Measurements from ENCODE around the gene DSEL.

Gene DSEL

DNA sequence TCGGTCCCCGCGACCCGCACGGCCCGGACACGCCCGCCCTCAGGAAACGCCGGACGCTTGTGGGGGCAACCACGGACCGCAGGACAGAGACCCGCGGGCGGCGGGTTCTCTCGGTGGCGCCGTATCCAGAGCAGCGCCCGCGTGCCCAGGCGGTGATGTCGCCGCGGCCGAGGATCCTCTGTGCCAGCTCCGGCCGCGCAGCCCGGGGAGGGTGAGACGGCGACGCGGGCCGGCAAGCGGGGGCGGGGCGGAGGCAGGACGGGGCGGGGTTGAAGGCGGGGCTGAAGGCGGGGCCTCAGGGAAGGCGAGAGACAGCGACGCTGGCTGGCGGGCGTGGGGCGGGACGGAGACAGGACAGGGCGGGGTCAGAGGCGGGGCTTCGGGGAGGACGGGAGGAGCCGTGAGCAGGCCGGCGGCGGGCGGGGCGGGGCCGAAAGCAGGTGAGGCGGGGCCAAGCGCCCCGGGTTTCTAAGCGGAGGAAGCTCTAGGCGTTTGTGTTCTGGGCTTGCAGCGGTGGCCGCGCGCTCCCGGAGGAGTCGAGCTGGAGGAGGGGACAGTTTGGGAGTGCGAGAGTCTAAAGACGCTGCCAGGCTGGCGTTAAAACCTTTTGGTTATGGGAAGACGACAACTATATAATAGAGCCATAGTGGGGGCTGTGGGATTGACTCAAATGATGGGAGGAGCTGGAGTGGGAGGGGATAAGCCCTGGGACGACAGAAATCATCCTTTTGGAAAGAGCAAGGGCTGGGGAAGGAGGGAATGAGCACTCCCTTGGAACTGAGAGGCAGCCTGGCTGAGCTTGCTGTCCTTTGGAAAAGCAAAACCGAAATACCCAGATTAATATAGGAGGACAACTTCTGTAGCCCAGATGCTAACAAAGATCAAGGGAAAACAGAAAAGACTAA is at the start of gene DSEL:
Gene DSEL (minus strand): TSS at position 182 of the 905 bp plus-strand sequence. CDS start 2,112 bp downstream, outside the sequence.
- TF ChIP-seq, protein P1, sequence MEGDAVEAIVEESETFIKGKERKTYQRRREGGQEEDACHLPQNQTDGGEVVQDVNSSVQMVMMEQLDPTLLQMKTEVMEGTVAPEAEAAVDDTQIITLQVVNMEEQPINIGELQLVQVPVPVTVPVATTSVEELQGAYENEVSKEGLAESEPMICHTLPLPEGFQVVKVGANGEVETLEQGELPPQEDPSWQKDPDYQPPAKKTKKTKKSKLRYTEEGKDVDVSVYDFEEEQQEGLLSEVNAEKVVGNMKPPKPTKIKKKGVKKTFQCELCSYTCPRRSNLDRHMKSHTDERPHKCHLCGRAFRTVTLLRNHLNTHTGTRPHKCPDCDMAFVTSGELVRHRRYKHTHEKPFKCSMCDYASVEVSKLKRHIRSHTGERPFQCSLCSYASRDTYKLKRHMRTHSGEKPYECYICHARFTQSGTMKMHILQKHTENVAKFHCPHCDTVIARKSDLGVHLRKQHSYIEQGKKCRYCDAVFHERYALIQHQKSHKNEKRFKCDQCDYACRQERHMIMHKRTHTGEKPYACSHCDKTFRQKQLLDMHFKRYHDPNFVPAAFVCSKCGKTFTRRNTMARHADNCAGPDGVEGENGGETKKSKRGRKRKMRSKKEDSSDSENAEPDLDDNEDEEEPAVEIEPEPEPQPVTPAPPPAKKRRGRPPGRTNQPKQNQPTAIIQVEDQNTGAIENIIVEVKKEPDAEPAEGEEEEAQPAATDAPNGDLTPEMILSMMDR (IDR thresholded peaks at IDR 0.05; ENCODE audit: low read depth, low read length), result no peak
- DNase-seq (ENCODE audit: extremely low read depth, low read depth), result peak; percentile 93

DNA sequence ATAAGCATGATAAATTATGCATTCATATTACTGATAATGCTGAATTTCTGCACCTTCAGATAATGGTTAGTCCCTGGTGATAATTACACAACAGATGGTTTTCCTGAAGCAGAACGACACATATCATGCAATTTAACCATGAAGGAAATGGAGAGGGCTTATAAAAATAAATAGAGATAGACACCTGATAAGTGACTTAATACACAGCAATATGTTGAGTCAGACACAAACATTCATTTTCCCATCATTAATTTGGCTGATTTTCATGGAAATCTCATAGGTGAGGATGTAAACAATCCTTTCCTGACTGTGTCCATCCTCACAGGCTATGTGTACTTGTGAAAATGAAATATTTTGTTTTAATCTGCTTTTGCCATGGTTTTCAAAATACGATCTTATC is 36.9 kb upstream of the DSEL start:
- TF ChIP-seq, protein P1 (IDR thresholded peaks at IDR 0.05; ENCODE audit: low read depth, low read length), result no peak
- no peak for DNase-seq (ENCODE audit: extremely low read depth, low read depth)

DNA sequence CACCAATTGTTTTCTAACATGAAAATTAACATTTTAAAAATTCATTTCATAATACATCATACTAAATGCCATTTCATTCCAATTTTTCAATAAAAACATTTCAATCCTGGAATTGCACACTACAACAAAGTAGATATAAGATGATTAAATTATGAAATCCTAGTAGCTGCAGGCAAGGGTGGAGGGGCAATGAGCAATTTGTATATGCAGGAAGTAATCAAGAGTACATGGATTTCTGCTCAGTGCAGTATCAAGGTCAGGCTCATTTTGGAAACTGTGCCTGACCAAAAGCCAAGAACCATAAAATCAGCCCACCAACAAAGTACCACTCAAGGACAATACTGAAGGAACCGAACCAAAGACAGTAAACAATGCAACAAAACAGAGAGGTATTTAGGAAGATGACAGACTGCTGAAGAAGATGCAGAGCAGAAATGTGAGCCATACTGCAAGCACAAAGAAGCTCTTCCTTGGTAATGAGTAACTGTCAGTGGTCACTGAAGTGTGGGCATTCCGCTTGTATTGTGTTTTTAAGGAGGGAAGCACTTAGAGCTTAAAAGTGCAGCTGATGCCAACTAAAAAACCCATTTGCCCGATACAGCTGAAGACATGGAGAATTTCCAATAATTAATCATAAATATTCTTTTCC is 34.5 kb upstream of the DSEL start:
- DNase-seq (ENCODE audit: extremely low read depth, low read depth), result no peak
- TF ChIP-seq, protein P1 (IDR thresholded peaks at IDR 0.05; ENCODE audit: low read depth, low read length), result no peak

DNA sequence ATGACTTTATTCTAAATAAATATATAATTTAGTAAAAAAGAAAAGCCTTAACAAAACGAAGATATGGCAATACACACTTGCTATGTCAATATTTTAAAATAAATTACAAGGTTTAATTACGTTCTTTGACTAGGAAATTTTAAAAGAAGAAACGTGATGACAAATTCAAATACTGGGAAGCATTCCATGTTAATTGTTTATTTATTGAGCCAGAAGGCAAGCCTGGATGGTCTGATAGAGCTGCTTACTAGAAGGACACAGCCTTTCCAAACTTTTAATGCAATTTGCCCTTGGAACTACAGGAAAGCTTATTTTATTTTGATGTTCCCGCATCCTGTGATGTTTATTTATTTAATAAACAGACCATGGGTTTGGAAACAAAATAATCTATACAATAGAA is 33.4 kb upstream of the DSEL start:
- TF ChIP-seq, protein P1 (IDR thresholded peaks at IDR 0.05; ENCODE audit: low read depth, low read length), result no peak
- no peak for DNase-seq (ENCODE audit: extremely low read depth, low read depth)

DNA sequence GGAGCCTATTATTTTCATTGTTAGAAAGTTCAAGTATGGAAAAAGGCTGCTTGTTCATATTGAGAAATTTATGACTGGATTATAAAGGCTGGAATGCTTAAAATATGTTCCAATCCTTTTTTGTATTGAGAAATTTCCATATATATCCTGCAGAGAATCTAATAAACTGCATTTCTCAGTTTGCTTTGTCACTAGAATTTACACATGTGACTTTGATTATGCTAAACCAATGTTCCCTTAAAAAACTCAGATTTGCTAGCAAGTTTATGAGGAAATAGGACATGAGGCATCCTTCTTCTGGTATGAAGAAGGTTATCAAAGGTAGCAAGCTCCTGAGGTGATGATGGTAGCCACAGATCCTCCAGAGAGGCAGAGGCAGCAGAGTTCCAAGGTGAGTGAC is 29.2 kb upstream of the DSEL start:
- no peak for DNase-seq (ENCODE audit: extremely low read depth, low read depth)
- TF ChIP-seq, protein P1 (IDR thresholded peaks at IDR 0.05; ENCODE audit: low read depth, low read length), result no peak

DNA sequence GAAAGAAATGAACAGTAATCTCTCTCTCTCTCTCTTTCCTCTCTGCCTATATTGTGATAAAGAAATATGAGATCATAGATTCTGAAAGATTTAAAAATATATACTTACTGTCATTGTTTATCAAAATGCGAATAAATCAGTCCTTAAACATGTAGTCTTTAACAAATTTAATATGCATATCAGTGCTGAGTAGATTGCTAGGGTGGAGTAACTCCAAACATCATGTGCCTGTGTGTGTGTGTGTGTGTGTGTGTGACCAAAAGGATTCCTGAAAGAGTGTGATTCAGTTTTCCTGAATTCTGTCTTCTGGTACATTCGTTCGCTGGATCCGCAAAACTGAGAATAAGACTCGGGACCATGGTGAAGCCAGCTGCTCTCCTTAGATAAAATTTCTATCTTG is 24.0 kb upstream of the DSEL start:
- DNase-seq (ENCODE audit: extremely low read depth, low read depth), result no peak
- TF ChIP-seq, protein P1 (IDR thresholded peaks at IDR 0.05; ENCODE audit: low read depth, low read length), result no peak

DNA sequence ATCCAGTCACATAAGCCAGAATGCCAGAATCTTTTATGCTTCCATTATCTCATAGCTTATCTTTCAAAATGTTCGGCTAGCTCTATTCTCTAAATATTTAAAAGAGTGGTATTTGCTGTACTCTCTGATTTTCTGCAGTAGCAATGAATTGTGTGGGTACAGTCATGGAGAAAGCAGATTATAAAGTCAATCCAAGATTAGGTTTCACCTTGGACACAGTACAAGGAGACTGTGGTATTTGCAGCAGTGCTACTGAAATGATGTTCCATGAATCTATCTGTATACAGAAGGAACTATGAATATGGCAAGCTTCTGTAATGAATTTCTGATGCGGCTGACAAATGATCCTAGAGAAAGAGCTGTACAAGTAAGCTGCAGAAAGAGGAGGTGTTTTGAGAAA is 15.4 kb upstream of the DSEL start:
- TF ChIP-seq, protein P1 (IDR thresholded peaks at IDR 0.05; ENCODE audit: low read depth, low read length), result no peak
- DNase-seq (ENCODE audit: extremely low read depth, low read depth), result no peak
